Ovary (tissue), 9 donors: Measurements from ENCODE around the gene ZRANB2. TPM values are rescaled to one million over a fixed set of nuclear protein-coding genes. Genes with fewer than 3 reads are reported as not detected.

Experiments used
- DNase-seq, 5 donors: peaks; one replicate each; pipeline ENCODE4 v3.0.0-alpha.2; 2019 to 2020
- H3K27ac ChIP-seq, 2 donors: fragments of 200-600 bp; one replicate each; pipeline versions ENCODE4 v1.5.1 to v1.8.0; 2019 to 2022
- H3K27me3 ChIP-seq: fragments of 200-600 bp; one replicate; pipeline ENCODE4 v1.8.0; 2022
- H3K36me3 ChIP-seq: fragments of 200-600 bp; sonication (generic); one replicate; pipeline ENCODE4 v1.5.1; 2019
- H3K4me1 ChIP-seq: one replicate; pipeline ENCODE4 v1.8.1; 2013; ENCODE audit warnings: mild to moderate bottlenecking, moderate library complexity; ENCODE audit not compliant: insufficient read depth
- H3K4me3 ChIP-seq: fragments of 200-600 bp; sonication (generic); one replicate; pipeline ENCODE4 v1.5.1; 2017
- H3K9me3 ChIP-seq, 2 donors: fragments of 200-600 bp in 1 of 2; sonication (generic) in 1 of 2; one replicate each; pipeline versions ENCODE4 v1.5.1 to v1.8.1; 2013 to 2019; ENCODE audit warnings: mild to moderate bottlenecking in 1 of 2, moderate library complexity in 1 of 2
- EP300 ChIP-seq: sonication (generic); formaldehyde crosslinking; IDR thresholded peaks from one replicate; pipeline ENCODE4 v1.6.1; 2017; ENCODE audit warnings: antibody characterized with exemption
- POLR2A ChIP-seq: fragments of 450-650 bp; IDR thresholded peaks from one replicate; pipeline ENCODE4 v1.6.1; 2017; ENCODE audit warnings: antibody characterized with exemption, mild to moderate bottlenecking, moderate library complexity
- WGBS, 3 donors: extraction: QIAGEN DNeasy Blood & Tissue Kit in 1 of 3; methylation state at CpG; one replicate each; pipeline versions ENCODE4 v1.1.5 to v1.1.7; 2013 to 2017; 5-methylcytosine and 5-hydroxymethylcytosine counted together
- intact Hi-C, 4 donors: fragments of 100-400 bp; cut with DNase I; formaldehyde crosslinking; loops; one replicate each; pipeline versions ENCODE4 v1.11.0 to v1.15.1; 2022 to 2023
- polyA plus RNA-seq, 2 donors: library from polyadenylated mRNA; stranded (reverse); fragments of 200-250 nt in 1 of 2; fragments of 350-450 nt in 1 of 2; fragmentation: Illumina TruSeq in 1 of 2; extraction: RNeasy Lipid Tissue Mini Kit (QIAGEN cat#74804) in 1 of 2; gene quantifications; one replicate each; pipeline ENCODE4 v1.2.3, GENCODE V29; 2013 to 2014
- total RNA-seq, 7 donors: library from RNA; depleted of rRNA in 2 of 7; stranded (reverse); fragments of >200 nt in 2 of 7; fragmentation: NEBNext Ultra II Directional in 3 of 7; extraction: Animal tissue kit (Norgen Biotek cat#: 25700) in 3 of 7; gene quantifications; one replicate each; pipeline versions ENCODE4 v1.1.0 to v1.2.4, GENCODE V29; 2016 to 2023
- TF ChIP-seq, protein P1 (sequence below), 3 donors: fragments of 450-650 bp in 2 of 3; fragments of 200-600 bp in 1 of 3; IDR thresholded peaks; one replicate each; pipeline versions ENCODE4 v1.5.1 to v1.8.0; 2016 to 2022; ENCODE audit warnings: antibody characterized with exemption in 3 of 3, mild to moderate bottlenecking in 1 of 3
- donor health status: DM: no; HTN: no; CAD: no; lungs with moderate emphysema.
- donor health status: DM: no; HTN: no; CAD: no.
- donor health status: Bipolar disorder and iron deficiency.
- donor health status: DM: yes; HTN: yes; CAD: no.
- donor health status: DM: no; HTN: no; CAD: no.
- donor health status: DM: yes; HTN: yes; CAD: no.

Gene ZRANB2
- total and polyA plus RNA-seq, 9 donors, result 53.4 to 109 (median 84.7) TPM

DNA sequence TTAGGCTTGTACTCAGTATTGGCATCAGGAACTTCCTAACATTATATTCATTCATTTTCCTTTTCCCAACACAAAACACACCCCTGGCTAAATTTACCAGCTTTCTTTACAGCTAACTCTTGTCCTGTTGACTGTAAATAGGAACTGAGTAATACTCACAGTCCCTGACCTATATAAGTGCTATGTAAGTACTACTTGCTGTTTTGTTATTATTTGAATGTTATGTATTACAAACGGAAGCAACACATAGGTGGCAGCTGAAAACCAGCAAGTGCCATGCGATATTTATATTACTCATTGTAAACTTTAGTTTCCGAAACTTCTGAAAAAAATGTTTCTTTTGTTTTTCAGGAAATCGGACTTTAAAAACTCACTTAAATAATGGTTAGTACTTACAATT, 54.7 kb downstream of the ZRANB2 start:
- no peak for DNase-seq
- Histone ChIP-seq H3K36me3 (no peaks in the 10 kb centered on the region), H3K4me3 (no peak overlapping the region), H3K27me3 (no peaks in the 10 kb centered on the region), H3K27ac (no peak overlapping the region), H3K4me1 (no peaks in the 10 kb centered on the region), H3K9me3 (no peaks in the 10 kb centered on the region)
- 80 to 86% (median 85%) methylated on average over 4 of the region's 4 CpGs for WGBS, 3 donors
- no peak for TF ChIP-seq POLR2A
- TF ChIP-seq, protein P1, sequence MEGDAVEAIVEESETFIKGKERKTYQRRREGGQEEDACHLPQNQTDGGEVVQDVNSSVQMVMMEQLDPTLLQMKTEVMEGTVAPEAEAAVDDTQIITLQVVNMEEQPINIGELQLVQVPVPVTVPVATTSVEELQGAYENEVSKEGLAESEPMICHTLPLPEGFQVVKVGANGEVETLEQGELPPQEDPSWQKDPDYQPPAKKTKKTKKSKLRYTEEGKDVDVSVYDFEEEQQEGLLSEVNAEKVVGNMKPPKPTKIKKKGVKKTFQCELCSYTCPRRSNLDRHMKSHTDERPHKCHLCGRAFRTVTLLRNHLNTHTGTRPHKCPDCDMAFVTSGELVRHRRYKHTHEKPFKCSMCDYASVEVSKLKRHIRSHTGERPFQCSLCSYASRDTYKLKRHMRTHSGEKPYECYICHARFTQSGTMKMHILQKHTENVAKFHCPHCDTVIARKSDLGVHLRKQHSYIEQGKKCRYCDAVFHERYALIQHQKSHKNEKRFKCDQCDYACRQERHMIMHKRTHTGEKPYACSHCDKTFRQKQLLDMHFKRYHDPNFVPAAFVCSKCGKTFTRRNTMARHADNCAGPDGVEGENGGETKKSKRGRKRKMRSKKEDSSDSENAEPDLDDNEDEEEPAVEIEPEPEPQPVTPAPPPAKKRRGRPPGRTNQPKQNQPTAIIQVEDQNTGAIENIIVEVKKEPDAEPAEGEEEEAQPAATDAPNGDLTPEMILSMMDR (IDR thresholded peaks at IDR 0.05), result no peak
- no peak for TF ChIP-seq EP300
- intact Hi-C loops, result no loop called here

DNA sequence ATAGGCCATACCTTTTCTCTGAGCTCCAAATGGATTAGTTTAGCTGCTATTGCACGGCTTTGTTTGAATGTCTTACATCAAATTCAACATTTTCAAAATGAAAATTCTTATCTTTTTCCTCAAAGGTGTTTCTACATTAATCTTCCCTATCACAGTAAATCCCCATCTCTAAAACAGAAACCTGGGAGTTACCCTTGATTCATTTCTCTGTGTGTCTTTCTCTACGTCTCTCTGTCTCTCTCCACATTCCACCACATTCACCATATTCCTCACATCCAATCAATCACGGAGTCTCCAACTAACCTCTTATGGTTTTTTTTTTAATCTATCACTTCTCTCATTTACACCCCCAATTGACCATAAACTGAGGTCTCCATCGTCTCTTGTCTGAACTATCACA, 57.3 kb downstream of the ZRANB2 start:
- no peaks in the 10 kb centered on the region for H3K4me1 ChIP-seq
- no peaks in the 10 kb centered on the region for H3K36me3 ChIP-seq
- WGBS, 3 donors, result 61 to 88% (median 72%) methylated on average over 4 of the region's 4 CpGs
- no peak overlapping the region for H3K4me3 ChIP-seq
- H3K9me3 ChIP-seq, result no peaks in the 10 kb centered on the region
- DNase-seq, result no peak
- no peaks in the 10 kb centered on the region for H3K27me3 ChIP-seq
- no peak overlapping the region for H3K27ac ChIP-seq
- intact Hi-C loops, result no loop called here
- TF ChIP-seq EP300, result no peak
- TF ChIP-seq, protein P1 (IDR thresholded peaks at IDR 0.05), result no peak
- no peak for TF ChIP-seq POLR2A

DNA sequence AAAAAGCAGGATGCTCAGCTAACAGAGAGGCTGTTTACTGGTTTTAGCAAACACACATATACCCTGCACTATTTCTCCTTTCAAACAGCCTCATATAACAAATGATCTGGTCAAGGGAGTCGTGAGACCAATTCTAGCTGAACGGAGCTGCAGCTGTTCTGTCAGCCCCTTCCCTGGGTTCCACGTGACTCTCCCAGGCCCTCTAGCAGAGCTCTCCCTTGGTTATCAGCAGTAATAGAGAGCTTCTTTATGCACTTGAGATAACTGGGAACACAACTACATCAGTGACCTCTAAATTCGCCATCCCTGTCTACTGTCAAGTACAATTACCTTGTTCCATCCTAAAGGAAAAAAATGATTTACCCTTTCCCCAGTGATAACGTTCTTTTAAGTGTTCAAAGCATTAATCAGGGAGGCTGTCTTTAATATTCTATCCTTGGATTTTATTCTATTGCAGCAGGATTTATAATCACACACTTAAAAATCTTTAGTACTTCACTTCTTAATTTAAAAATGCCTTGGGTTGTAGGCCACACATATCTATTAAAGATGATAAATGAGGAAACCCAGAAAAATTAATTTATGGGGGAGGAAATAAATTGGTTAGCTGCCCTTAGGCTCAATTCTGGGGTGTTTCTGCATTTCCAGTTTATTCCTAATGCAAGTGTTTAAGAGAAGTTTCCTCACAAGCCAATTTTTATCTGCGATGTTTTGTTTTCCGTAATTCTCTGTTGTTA, 61.4 kb downstream of the ZRANB2 start:
- TF ChIP-seq POLR2A (no peak), EP300 (no peak)
- TF ChIP-seq, protein P1 (IDR thresholded peaks at IDR 0.05), result no peak
- DNase-seq, result no peak
- no peaks in the 10 kb centered on the region for H3K27me3 ChIP-seq
- no peaks in the 10 kb centered on the region for H3K9me3 ChIP-seq
- H3K4me3 ChIP-seq, result no peak overlapping the region
- 37 to 47% (median 43%) methylated on average over 7 of the region's 7 CpGs for WGBS, 3 donors
- no peak overlapping the region for H3K27ac ChIP-seq
- no peaks in the 10 kb centered on the region for H3K36me3 ChIP-seq
- intact Hi-C loops, result no loop called here
- H3K4me1 ChIP-seq, result no peaks in the 10 kb centered on the region

DNA sequence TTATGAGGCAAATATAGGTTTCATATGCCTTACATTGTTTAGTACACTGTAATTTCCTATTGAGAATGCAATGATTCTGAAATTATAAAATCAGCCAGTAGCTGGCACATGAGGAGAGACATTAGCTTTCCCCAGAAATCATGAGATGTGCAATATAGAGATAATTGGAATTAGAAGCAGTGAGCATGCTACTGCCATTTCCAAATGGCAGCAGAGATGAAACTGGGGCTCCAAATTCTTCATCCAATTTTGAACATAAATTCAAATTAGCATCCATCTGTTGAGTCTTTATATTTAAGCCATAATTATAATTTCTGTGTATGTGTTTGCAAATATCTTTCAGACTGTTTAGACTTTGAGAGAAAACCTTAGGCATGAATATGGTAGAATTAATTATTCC, 62.0 kb downstream of the ZRANB2 start:
- Histone ChIP-seq H3K4me3 (no peak overlapping the region), H3K27ac (no peak overlapping the region), H3K4me1 (no peaks in the 10 kb centered on the region), H3K36me3 (no peaks in the 10 kb centered on the region), H3K9me3 (no peaks in the 10 kb centered on the region), H3K27me3 (no peaks in the 10 kb centered on the region)
- intact Hi-C loops, result no loop called here
- TF ChIP-seq POLR2A (no peak), EP300 (no peak)
- TF ChIP-seq, protein P1 (IDR thresholded peaks at IDR 0.05), result no peak
- DNase-seq, result no peak
